ENCODE data around the gene RORB.
A peak's percentile ranks its signal among the peaks of the same experiment; 100 is the strongest.

RORB gene

DNA sequence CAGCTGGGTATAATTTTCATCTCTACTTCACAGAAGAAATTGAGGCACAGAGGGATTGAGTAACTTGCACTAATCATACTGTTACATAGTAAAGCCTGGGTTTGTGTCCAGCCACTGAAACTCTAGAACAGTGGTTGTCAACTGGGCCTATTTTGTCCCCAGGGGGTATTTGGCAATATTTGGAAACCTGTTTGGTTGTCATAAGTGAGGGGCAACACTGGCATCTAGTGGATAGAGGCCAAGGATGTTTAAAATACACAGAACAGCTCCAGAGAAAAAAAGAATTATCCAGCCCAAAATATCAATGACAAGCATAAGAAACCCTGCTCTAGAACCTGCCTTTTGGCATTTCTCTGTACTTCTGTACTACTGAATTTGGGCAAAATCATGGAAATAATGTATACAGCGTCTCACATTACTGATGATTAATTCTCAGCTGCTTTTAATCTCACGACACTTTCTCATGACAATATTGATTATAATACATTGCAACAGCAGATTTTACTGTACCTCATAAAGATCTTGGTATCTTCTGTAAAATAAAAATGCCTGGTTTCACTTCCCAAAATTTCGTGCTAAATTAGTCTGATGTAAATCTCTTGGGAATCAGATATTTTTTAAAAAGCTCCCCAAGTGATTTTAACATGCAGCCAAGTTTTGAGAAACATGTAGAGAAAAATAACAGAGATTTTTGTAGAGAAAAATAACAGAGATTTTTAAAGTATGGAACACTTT lies 112.7 kb downstream of the RORB start:
- DNase-seq: peak; percentile 13

DNA sequence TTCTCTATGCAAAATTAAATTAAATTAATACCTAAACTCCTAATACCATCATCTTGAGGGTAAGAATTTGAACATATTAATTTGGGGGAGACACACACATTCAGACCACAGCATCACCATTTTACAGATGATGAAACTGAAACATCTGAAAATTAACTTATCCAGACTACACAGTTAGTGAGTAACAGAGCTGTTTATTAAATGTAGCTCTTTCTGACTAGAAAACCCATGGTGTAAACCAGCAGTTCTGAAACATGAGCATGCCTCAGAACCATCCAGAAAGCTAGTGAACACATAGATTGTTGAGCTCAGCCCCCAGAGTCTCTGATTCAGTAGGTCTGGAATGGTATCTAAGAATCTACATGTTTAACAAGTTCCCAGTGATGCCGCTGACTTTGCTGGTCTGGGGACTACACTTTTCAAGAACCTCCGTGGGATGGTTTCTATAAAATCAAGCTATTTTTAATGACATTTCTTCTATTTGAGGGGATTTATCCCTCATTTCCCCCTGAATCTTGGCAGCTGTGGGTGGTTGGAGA lies 113.5 kb downstream of the RORB start:
- no peak for DNase-seq

- no peak for DNase-seq
These were observed 133.1 kb downstream of the RORB start for GRCh38 chr9:74630228-74630627.

DNA sequence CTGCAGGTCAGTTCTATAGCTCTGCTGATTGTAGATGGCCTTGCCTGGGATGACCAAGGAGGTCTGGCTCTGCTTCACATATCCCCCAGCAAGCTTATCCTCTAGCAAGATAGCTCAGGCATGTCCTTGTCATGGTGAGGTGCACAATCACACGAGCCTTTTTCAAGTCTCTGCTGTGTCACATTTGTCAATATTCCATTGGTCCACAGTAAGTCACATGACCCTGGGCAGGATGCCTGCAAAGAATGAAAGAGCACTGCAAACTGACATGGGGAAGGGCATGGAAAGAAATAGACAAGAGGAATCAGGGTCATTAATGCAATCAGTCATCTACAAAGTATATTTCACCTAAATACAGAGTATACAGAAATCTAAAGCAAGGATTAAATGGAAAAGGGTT lies 142.0 kb downstream of the RORB start:
- no peak for DNase-seq

- DNase-seq: no peak
These were observed 145.2 kb downstream of the RORB start for GRCh38 chr9:74642376-74642775.

DNA sequence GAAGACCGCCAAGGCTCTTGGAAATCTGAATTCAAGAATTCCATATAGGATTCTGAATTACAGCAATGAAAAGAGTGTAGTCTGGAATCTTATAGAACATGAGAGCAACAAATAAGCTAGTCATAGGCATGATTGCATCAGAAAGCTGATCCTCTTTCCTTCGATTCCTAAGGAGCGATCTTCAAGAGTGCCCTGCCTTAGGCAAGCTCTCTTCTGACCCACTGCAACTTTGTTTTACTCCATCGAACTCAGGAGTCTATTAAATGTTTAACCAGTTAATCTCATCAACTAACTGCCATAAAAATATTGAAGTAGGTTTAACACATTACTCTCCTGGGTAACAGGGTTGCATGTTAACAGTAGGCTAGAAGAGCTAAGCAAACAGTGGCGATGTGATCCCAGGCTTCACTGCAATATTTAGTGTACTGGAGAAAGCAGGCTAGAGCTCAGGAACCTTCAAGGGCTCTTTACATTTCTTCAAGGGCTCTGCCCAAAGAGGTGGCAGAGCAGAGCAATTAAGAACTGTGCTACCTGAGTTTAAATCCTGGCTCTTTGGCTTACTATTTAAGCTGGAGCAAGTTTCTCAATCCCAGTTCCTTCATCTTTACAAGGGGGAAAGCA lies 146.3 kb downstream of the RORB start:
- no peak for DNase-seq

DNA sequence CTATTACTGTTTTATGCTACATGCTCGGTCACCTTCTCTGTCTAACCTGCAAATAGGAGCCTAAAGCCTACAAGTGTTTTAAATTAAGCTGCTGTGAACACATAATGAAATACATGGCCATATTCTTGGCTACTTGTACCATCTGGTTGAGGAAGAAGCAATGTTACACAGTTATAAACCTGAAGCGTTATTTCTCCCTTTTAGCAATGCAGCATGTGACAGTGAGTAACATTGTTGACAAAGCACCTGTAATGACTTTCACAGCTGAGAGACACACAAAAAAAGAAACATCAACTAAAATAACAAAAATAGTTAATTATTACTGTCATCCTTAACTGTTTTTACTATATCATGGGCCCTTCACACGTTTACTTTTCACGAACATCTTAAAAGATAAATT lies 146.9 kb downstream of the RORB start:
- no peak for DNase-seq

DNA sequence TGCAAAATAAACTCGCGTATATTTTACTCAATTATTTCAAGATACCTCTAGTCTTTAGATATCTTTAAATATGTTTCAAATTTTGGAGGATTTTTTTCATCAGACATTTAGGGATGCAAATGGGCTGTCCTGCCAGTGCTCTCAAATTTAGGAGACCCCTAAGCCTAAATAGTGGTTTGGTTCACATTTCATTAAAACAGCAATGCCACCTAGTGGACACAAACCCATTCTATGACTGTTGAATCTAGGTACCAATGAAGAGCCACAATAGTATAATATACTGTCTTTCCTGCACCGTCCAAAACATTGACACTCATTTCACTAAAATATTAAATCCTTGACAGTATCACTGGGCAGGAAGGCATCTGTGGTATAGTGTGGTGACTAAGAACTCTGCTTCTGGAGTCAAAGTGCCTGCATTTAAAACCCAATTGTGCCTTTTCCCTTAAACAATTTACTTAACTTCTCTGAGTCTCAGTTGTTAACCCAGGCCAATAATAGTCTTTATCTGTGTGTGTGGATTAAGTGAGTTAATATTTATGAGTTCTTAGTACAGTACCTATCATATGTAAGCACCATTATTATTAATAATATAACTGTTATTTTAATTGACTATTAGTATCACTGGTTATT lies 148.0 kb downstream of the RORB start:
- DNase-seq: no peak

DNA sequence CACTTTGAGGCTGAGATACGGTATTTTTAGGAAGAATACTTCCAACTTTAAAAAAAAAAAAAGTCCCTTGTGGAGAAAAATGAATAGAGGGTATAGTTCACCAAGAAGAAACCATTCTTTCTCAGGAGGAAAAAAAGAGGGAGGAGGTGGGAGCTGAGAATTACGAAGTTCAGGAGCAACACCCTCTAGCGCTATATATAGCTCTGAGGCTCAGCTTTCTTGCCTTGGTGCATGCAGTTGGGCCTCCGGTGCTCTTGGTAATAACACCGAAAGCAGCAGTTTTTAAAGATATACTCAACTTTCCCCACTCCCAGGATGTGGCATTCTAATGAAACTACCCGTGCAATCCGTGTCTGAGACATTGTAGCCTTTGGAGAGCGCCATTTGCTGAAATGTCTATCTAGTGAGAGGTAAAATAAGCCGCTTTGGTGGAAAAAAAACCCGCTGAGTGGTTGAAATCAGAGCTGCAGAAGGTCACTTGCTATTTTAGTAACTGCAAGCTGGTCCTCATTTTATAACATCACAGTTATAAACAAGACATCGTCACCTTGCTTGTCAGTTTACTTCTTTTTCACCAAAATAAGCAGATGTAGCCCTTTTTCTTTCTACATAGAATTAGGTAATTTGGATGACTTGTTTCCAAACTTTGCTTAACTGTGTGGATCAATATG lies 156.4 kb downstream of the RORB start:
- no peak for DNase-seq

GRCh38 chr9:74662674-74663073 lies 165.5 kb downstream of the RORB start:
- no peak for DNase-seq

DNA sequence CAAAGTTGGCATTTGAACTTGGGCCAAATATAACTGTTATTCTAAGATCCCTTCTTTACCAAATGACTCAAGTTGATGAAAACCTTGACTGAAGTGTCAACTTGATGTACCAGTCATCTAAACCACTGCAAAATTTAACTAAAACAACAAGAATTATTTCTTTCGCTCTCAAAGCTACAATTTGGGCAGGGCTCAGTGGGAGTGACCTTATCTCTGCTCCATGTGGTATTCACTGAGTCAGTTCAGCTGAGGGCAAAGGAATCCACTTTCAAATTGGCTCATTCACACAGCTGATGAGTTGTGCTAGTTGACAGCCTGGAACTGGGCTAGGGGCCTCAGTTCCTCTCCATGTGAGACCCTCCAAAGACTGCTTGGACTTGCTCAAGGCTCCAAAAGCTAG lies 166.3 kb downstream of the RORB start:
- DNase-seq: no peak

DNA sequence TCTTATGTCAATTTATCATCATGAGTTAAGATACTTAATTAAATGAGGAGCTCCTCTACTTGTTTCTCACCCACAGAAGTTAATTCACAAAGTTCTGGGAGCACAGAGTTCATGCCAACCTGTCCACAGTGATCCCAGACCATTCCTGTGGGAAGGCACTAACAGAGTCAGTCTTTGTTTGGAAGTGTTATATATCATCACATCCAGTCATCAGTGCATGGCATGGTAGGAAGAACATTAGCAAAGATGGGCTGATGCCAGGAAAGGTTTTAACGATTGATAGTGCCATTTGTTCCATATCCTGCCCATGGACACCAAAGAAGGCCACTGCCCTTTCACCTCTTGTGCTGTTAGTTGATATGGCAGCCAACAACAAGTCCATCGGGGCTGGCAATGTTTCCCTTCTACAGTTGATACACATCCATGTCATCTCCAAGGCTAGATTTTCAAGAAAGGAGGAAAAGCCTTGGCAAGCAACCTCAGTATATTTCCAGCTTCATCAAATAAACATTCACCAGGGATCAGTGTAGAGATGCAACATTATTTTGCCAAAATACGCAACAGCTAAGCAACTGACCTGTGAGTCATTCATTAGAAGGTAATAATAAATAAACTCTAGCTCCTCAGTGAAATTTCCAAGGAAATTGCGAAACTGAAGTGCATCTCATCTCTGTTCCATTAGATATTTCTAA lies 169.6 kb downstream of the RORB start:
- DNase-seq: no peak

- DNase-seq: no peak
These were observed 175.1 kb downstream of the RORB start for GRCh38 chr9:74672237-74672636.

- no peak for DNase-seq
These were observed 176.9 kb downstream of the RORB start for GRCh38 chr9:74674077-74674476.

DNA sequence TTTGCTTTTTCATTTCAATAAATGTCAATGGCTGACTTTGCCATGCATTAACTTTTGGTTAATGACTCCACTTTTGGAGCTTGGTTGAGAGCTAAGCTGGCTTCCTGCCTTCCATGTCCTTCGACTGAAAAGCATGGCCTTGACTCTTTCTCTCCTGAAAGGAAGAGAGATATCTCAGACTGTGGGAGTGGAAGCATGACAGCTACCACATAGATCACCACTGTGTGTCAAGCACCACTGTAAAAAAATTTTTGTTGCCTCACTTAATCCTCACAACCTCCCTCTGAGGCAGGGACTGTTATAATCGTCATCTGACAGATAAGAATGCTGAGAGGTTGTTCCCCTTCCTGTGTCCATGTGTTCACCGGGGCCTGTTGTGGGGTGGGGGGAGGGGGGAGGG lies 184.8 kb downstream of the RORB start:
- no peak for DNase-seq

- no peak for DNase-seq
These were observed 186.2 kb downstream of the RORB start for GRCh38 chr9:74683322-74683721.

GRCh38 chr9:74691058-74691457 lies 193.9 kb downstream of the RORB start:
- no peak for DNase-seq

- no peak for DNase-seq
These were observed 199.4 kb downstream of the RORB start for GRCh38 chr9:74696520-74696919.

DNA sequence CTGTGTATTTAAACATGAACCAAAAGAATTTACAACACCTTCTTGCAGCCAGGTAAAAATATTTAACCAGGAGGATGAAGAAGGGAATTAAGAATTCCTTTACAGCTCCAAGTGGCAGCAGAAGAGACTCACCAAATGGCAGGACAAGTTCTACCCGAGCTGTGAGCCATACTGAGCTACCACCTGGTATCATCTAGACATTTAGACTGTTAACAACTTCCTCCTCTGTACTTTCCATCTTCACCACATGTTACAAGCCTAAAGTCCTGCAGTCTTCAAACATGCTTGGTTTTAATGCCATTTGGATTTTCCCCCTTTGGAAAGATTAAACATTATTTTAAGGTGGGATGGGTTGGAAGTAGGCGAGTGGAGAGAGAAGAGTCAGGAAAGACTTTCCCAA lies 200.4 kb downstream of the RORB start:
- no peak for DNase-seq

DNA sequence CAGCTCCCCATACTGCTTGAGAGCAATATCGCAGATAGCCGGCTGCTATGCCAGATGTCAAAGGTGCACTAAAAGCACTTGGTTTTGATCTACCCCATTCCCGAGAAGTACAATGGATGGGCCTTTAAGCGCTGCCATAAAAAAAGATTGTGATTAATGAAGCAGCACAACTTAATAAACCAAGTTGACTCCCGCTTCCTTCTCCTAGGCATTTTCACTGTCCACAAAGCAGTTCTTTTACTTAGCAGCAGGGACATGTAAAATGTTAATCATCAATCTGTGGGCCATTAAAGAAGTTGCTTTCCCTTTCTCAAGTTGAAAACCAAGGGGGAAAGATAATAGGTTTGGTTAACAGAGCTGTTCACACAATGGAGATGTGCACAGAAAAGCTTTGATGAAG lies 214.2 kb downstream of the RORB start:
- DNase-seq: no peak

DNA sequence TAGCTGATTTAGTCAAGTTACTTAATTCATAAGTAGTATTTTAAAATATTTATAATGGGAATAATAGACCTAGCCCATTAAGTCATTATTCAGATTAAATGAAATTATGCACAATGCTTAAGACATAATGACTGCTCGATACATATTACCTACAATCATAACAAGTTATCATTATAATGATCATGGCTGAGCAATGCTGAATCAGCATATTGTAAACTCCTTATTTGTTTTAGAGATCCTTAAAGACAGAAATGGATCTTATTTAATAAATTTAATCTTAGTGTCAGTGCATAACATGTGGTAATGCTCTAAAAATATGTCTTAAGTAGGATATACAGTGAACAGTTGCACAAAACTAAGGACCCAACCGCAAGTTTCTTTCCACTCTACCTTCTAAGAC lies 221.6 kb downstream of the RORB start:
- no peak for DNase-seq

- DNase-seq: no peak
These were observed 222.2 kb downstream of the RORB start for GRCh38 chr9:74719306-74719705.
